ENCODE results near the gene ANKS1B. TPM values are rescaled to one million over a fixed set of nuclear protein-coding genes. Genes with fewer than 3 reads are reported as not detected.

The ANKS1B gene
- total and polyA plus RNA-seq, 2 of the 4 experiments (the other 2 are of a cell fraction) = 0.17 to 0.18 TPM

GRCh38 chr12:99334285-99335056, 650.3 kb downstream of the ANKS1B start:
- no peak overlapping the region for H3K18ac ChIP-seq (ENCODE audit: low read depth, low read length)
- no peak overlapping the region for H3K27ac ChIP-seq (ENCODE audit: insufficient read depth, low read length)
- H2BK5ac ChIP-seq (ENCODE audit: low read depth, low read length, poor library complexity, severe bottlenecking) = no peak overlapping the region
- H3K4me2 ChIP-seq (ENCODE audit: low read depth, low read length) = no peak overlapping the region
- TF ChIP-seq RAD21 (IDR thresholded peaks at IDR 0.05; ENCODE audit: low read length) = no peak
- no peak for TF ChIP-seq MXI1 (IDR thresholded peaks at IDR 0.05; ENCODE audit: borderline replicate concordance, low read depth, low read length)
- no peak for TF ChIP-seq MAFK (IDR thresholded peaks at IDR 0.05; ENCODE audit: low read depth, low read length)
- TF ChIP-seq SMC3 (IDR thresholded peaks at IDR 0.05; ENCODE audit: low read depth, low read length) = no peak
- no peak for TF ChIP-seq BHLHE40 (IDR thresholded peaks at IDR 0.05; ENCODE audit: low read depth, low read length)
- TF ChIP-seq, protein P1, sequence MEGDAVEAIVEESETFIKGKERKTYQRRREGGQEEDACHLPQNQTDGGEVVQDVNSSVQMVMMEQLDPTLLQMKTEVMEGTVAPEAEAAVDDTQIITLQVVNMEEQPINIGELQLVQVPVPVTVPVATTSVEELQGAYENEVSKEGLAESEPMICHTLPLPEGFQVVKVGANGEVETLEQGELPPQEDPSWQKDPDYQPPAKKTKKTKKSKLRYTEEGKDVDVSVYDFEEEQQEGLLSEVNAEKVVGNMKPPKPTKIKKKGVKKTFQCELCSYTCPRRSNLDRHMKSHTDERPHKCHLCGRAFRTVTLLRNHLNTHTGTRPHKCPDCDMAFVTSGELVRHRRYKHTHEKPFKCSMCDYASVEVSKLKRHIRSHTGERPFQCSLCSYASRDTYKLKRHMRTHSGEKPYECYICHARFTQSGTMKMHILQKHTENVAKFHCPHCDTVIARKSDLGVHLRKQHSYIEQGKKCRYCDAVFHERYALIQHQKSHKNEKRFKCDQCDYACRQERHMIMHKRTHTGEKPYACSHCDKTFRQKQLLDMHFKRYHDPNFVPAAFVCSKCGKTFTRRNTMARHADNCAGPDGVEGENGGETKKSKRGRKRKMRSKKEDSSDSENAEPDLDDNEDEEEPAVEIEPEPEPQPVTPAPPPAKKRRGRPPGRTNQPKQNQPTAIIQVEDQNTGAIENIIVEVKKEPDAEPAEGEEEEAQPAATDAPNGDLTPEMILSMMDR (conservative IDR thresholded peaks at IDR 0.05; ENCODE audit: low read depth, low read length) = no peak
- no peak for TF ChIP-seq MAZ (IDR thresholded peaks at IDR 0.05; ENCODE audit: borderline replicate concordance, low read depth, low read length)
- no peak for TF ChIP-seq CEBPB (IDR thresholded peaks at IDR 0.05; ENCODE audit: low read depth, low read length)
- no peak for TF ChIP-seq USF2 (IDR thresholded peaks at IDR 0.05; ENCODE audit: low read depth, low read length)
- H3K23ac ChIP-seq (ENCODE audit: low read depth, low read length) = no peak overlapping the region
- no peak overlapping the region for H2AFZ ChIP-seq (replicated peaks; ENCODE audit: low read length, poor library complexity)
- no peak overlapping the region for H2AK5ac ChIP-seq (ENCODE audit: low read depth, low read length)
- no peak overlapping the region for H3K14ac ChIP-seq (replicated peaks; ENCODE audit: low read depth, low read length)
- no peak overlapping the region for H3K4ac ChIP-seq (ENCODE audit: low read depth, low read length)
- H3K9me3 ChIP-seq (ENCODE audit: control insufficient read depth, insufficient read depth, low read length) = peaks cover 12% of the 10 kb centered on the region
- dilution Hi-C loops (cut with HindIII; ENCODE audit: low sequenced_read_pairs, unreplicated experiment) (no loop called here), in situ Hi-C loops (cut with MboI; ENCODE audit: low sequenced_read_pairs) (no loop called here), intact Hi-C loops (cut with micrococcal nuclease) (no loop called here)
- no peak overlapping the region for H4K5ac ChIP-seq (ENCODE audit: low read depth, low read length)
- H3K56ac ChIP-seq (ENCODE audit: extremely low read depth, insufficient read depth, low read length) = no peak overlapping the region
- H3K4me1 ChIP-seq (ENCODE audit: control insufficient read depth, insufficient read depth, low read length) = no peaks in the 10 kb centered on the region
- H3K9me1 ChIP-seq (ENCODE audit: insufficient read depth, low read length) = no peaks in the 10 kb centered on the region
- no peak overlapping the region for H4K91ac ChIP-seq (ENCODE audit: insufficient read depth, low read depth, low read length)
- no CpG with 5 or more reads among the region's 5 CpGs for WGBS, 2 experiments (ENCODE audit: extremely low coverage in 2 of 2, insufficient read length in 1 of 2)
- no peak overlapping the region for H3K9ac ChIP-seq (ENCODE audit: low read depth, low read length)
- no peak overlapping the region for H2BK15ac ChIP-seq (ENCODE audit: low read depth, low read length)
- POLR2A ChIA-PET (ENCODE audit: unreplicated experiment) = no interaction called here
- H2AK9ac ChIP-seq (replicated peaks; ENCODE audit: low read depth, low read length, poor library complexity) = no peak overlapping the region
- H3K79me1 ChIP-seq (ENCODE audit: low read depth in 1 of 2, low read length in 2 of 2) = no peaks in the 10 kb centered on the region
- no peaks in the 10 kb centered on the region for H3K36me3 ChIP-seq (ENCODE audit: control insufficient read depth, insufficient read depth, low read length)
- H3K27me3 ChIP-seq (ENCODE audit: control insufficient read depth, insufficient read depth, low read length) = no peaks in the 10 kb centered on the region
- H4K20me1 ChIP-seq (ENCODE audit: insufficient read depth, low read length) = no peaks in the 10 kb centered on the region
- no peak for DNase-seq
- BruUV-seq (replicated peaks) = no TSS peak
- CTCF ChIA-PET = interaction anchor here (0.6 kb wide), 1 partner anchor 260 kb away, joined by 5 read pairs; no protein-coding TSS in a partner anchor
- H2BK20ac ChIP-seq (ENCODE audit: low read depth, low read length) = no peak overlapping the region
- no peak for ATAC-seq (ENCODE audit: low read depth)
- no peak overlapping the region for H2BK120ac ChIP-seq (ENCODE audit: low read depth, low read length)
- H3K4me3 ChIP-seq (ENCODE audit: insufficient read depth, low read depth, low read length) = no peak overlapping the region
- no peak overlapping the region for H4K8ac ChIP-seq (ENCODE audit: low read depth in 2 of 2, low read length in 2 of 2)

All from IMR-90 (cell line).